K562 (cell line): ENCODE data around the gene C1orf74. TPM values are rescaled to one million over a fixed set of nuclear protein-coding genes. Genes with fewer than 3 reads are reported as not detected.

Source experiments
- ATAC-seq: fragments of 200-7000 bp; cut with Tn5 transposase; 3 replicates; pipeline ENCODE4 v1.9.1; 2020; ENCODE audit warnings: moderate library complexity
- BruUV-seq: library from RNA; stranded (reverse); fragments of 400-500 nt; replicated peaks from 2 replicates; lab custom pipeline; 2021; lab: Mats Ljungman, UMichigan
- CTCF ChIA-PET: fragments of 300-600 bp; formaldehyde crosslinking; extraction: SDS; loops from one replicate; lab custom pipeline; 2021; ENCODE audit warnings: low intra/inter-chr PET ratio; lab: Yijun Ruan, JAX
- POLR2A ChIA-PET: fragments of 300-600, 350-650 bp; sonication (Branson Sonifier 250); formaldehyde crosslinking; extraction: SDS; loops from one replicate; lab custom pipeline; 2021; ENCODE audit warnings: antibody characterized with exemption, inconsistent platforms; lab: Yijun Ruan, JAX
- DNase-seq, 4 experiments: peaks; one replicate each; pipeline versions ENCODE4 v3.0.0 to v3.0.0-alpha.2; 2011 to 2018; ENCODE audit warnings: low spot score in 3 of 4, mixed read lengths in 3 of 4; ENCODE audit errors: extremely low read depth in 1 of 4
- FAIRE-seq: peaks from 2 replicates; lab custom pipeline; 2011; peaks lifted over from hg19 to GRCh38; lab: Jason Lieb, UNC
- H2AFZ ChIP-seq: 2 replicates; pipeline ENCODE4 v1.6.0; 2011; ENCODE audit warnings: low read depth, low read length, control low read depth, inconsistent platforms
- H3K27ac ChIP-seq: fragments of 200-600 bp; 3 replicates; pipeline ENCODE4 v1.8.0; 2011; ENCODE audit warnings: low read depth, mild to moderate bottlenecking, control low read depth, inconsistent platforms, low read length, moderate library complexity, mixed read lengths; ENCODE audit errors: extremely low read depth
- H3K27me3 ChIP-seq, 2 experiments: fragments of 300-600 bp in 1 of 2; 2 replicates in 1 of 2; 3 replicates in 1 of 2; pipeline versions ENCODE4 v1.6.0 to v1.8.0; 2011; ENCODE audit warnings: inconsistent platforms in 2 of 2, low read length in 2 of 2, mild to moderate bottlenecking in 1 of 2, mixed read lengths in 1 of 2, moderate library complexity in 1 of 2; ENCODE audit not compliant: control insufficient read depth in 2 of 2, insufficient read depth in 2 of 2
- H3K36me3 ChIP-seq: fragments of 300-600 bp; 3 replicates; pipeline ENCODE4 v1.8.0; 2011; ENCODE audit warnings: mild to moderate bottlenecking, low read length, inconsistent platforms; ENCODE audit not compliant: control insufficient read depth, insufficient read depth
- H3K4me1 ChIP-seq, 2 experiments: fragments of 200-600 bp in 1 of 2; replicated peaks in 1 of 2; 2 replicates in 1 of 2; 3 replicates in 1 of 2; pipeline versions ENCODE4 v1.5.1 to v1.8.0; 2011; ENCODE audit warnings: inconsistent platforms in 2 of 2, low read length in 2 of 2, mild to moderate bottlenecking in 1 of 2, mixed read lengths in 1 of 2, moderate library complexity in 1 of 2; ENCODE audit not compliant: control insufficient read depth in 2 of 2, insufficient read depth in 2 of 2
- H3K4me2 ChIP-seq: 2 replicates; pipeline ENCODE4 v1.6.1; 2011; ENCODE audit warnings: low read length, control low read depth, inconsistent platforms, mixed read lengths; ENCODE audit not compliant: insufficient read depth
- H3K4me3 ChIP-seq: fragments of 200-600 bp; sonication (generic), shearing (Covaris generic); 2 replicates; pipeline ENCODE4 v1.5.1; 2016; ENCODE audit warnings: control low read depth, inconsistent platforms
- H3K79me2 ChIP-seq: fragments of 200-600 bp; 3 replicates; pipeline ENCODE4 v1.8.0; 2011; ENCODE audit warnings: low read length, inconsistent platforms; ENCODE audit not compliant: control insufficient read depth, insufficient read depth
- H3K9ac ChIP-seq, 2 experiments: 2 replicates each; pipeline versions ENCODE4 v1.6.0 to v1.6.1; 2011; ENCODE audit warnings: low read depth in 2 of 2, low read length in 2 of 2, control low read depth in 1 of 2, inconsistent platforms in 1 of 2, mild to moderate bottlenecking in 1 of 2, mixed read lengths in 1 of 2; ENCODE audit not compliant: insufficient read depth in 1 of 2
- H3K9me1 ChIP-seq: one replicate; pipeline ENCODE4 v1.6.0; 2011; ENCODE audit warnings: inconsistent platforms, mild to moderate bottlenecking, low read length, moderate library complexity; ENCODE audit not compliant: control insufficient read depth, insufficient read depth
- H3K9me3 ChIP-seq: replicated peaks from 2 replicates; pipeline ENCODE4 v1.5.1; 2011; ENCODE audit warnings: low read depth, low read length, inconsistent platforms; ENCODE audit not compliant: control insufficient read depth, insufficient read depth
- H4K20me1 ChIP-seq: replicated peaks from 2 replicates; pipeline ENCODE4 v1.6.1; 2011; ENCODE audit warnings: low read length, inconsistent platforms, mixed read lengths; ENCODE audit not compliant: control insufficient read depth, insufficient read depth
- ILF3 ChIP-seq: fragments of 450-650 bp; IDR thresholded peaks from 2 replicates; pipeline ENCODE4 v1.6.1; 2018; ENCODE audit warnings: antibody characterized with exemption, mild to moderate bottlenecking, moderate library complexity, borderline replicate concordance
- NCOA4 ChIP-seq: fragments of 450-650 bp; IDR thresholded peaks from 2 replicates; pipeline ENCODE4 v1.6.1; 2018; ENCODE audit warnings: mild to moderate bottlenecking; ENCODE audit not compliant: partially characterized antibody
- NFATC3 ChIP-seq: fragments of 450-650 bp; IDR thresholded peaks from 2 replicates; pipeline ENCODE4 v1.6.1; 2017; ENCODE audit warnings: mild to moderate bottlenecking
- NFIC ChIP-seq: fragments of 450-650 bp; IDR thresholded peaks from 2 replicates; pipeline ENCODE4 v1.6.1; 2017; ENCODE audit warnings: mild to moderate bottlenecking, inconsistent platforms
- SRSF3 ChIP-seq: fragments of 200-400 bp; formaldehyde crosslinking; IDR thresholded peaks from 2 replicates; pipeline ENCODE4 v1.6.1; 2016; ENCODE audit warnings: mild to moderate bottlenecking, low read length, moderate library complexity; ENCODE audit not compliant: insufficient read depth
- UBTF ChIP-seq, 2 experiments: IDR thresholded peaks; 2 replicates each; pipeline ENCODE4 v1.6.1; 2012; ENCODE audit warnings: improper control_type of control experiment in 2 of 2, low read depth in 2 of 2, low read length in 2 of 2, borderline replicate concordance in 1 of 2
- ZC3H11A ChIP-seq: IDR thresholded peaks from 2 replicates; pipeline ENCODE4 v1.6.1; 2012; ENCODE audit warnings: low read depth, low read length, improper control_type of control experiment
- ZFP30 ChIP-seq: fragments of 250-450 bp; sonication (Bioruptor Pico); IDR thresholded peaks from 2 replicates; pipeline ENCODE4 v1.8.0; 2022; ENCODE audit warnings: moderate library complexity, mild to moderate bottlenecking, inconsistent platforms, borderline replicate concordance
- WGBS: fragments of 100-300 bp; shearing (Covaris generic); methylation state at CpG from one replicate; pipeline ENCODE4 v1.1.6; 2016; ENCODE audit warnings: low coverage, mixed read lengths; ENCODE audit not compliant: insufficient coverage; ENCODE audit errors: missing lambda C conversion rate; 5-methylcytosine and 5-hydroxymethylcytosine counted together
- in situ Hi-C: fragments of 300-500 bp; cut with MboI; formaldehyde crosslinking; loops from 4 replicates; pipeline ENCODE4 v1.15.0; 2018; ENCODE audit warnings: inconsistent platforms, mixed read lengths
- intact Hi-C: fragments of 100-400 bp; cut with micrococcal nuclease; formaldehyde crosslinking; loops from 2 replicates; pipeline ENCODE4 v1.14.2; 2022
- polyA plus RNA-seq, 8 experiments: library from polyadenylated mRNA; depleted of rRNA in 4 of 8; stranded (reverse) in 5 of 8; unstranded in 3 of 8; fragments of >200 nt; fragmentation: Nextera tagmentation in 2 of 8; fragmentation: Illumina TruSeq in 1 of 8; extraction: Ambion mirVana in 2 of 8; extraction: Trizol in 1 of 8; gene quantifications; 2 replicates each; pipeline versions ENCODE4 v1.2.1 to v1.2.3, GENCODE V29; 2011 to 2014; ENCODE audit warnings: inconsistent platforms in 1 of 8, missing spikeins in 1 of 8
- total RNA-seq, 7 experiments: library from RNA; depleted of rRNA in 6 of 7; stranded (reverse); fragments of >200 nt in 6 of 7; fragmentation: Illumina TruSeq in 2 of 7; extraction: Trizol in 2 of 7; gene quantifications; 2 replicates each; pipeline versions ENCODE4 v1.2.1 to v1.2.3, GENCODE V29; 2011 to 2021; ENCODE audit warnings: low replicate concordance in 1 of 7
- TF ChIP-seq, protein P1 (sequence below): fragments of 250-450 bp; sonication (Bioruptor Pico); IDR thresholded peaks from 2 replicates; pipeline ENCODE4 v1.5.0; 2021; ENCODE audit warnings: mild to moderate bottlenecking, moderate library complexity

The C1orf74 gene
- total and polyA plus RNA-seq, 9 of the 15 experiments (the other 6 are each of a cell fraction or from before 2014, with no cell fraction given), result 4.0 to 7.6 (median 5.7) TPM

DNA sequence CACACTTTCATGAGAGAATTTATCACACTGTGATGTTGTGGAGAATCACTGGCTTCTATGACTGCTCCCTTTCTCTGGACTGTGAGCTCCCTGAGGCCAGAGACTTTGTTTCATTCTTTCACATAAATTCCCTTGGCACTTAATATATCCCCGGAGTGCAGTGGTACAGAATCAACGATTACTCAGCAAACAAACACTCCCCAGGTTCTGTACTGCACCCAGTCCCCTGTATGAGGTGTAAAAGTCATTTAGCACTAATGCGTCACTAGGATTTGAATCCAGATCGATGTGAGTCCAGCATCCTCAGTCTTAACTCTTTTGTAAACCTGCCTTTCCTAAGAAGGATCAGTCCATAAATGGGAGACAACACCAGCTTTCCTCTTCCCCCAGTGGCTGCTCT, 36.6 kb upstream of the C1orf74 start (continued):
- TF ChIP-seq ILF3 (no peak), SRSF3 (no peak), ZFP30 (CRISPR knock-in tag) (no peak), ZC3H11A (no peak), UBTF (IDR thresholded peaks at IDR 0.05; ENCODE audit: borderline replicate concordance in 1 of 2, low read depth in 2 of 2, low read length in 2 of 2) (no peak)

DNA sequence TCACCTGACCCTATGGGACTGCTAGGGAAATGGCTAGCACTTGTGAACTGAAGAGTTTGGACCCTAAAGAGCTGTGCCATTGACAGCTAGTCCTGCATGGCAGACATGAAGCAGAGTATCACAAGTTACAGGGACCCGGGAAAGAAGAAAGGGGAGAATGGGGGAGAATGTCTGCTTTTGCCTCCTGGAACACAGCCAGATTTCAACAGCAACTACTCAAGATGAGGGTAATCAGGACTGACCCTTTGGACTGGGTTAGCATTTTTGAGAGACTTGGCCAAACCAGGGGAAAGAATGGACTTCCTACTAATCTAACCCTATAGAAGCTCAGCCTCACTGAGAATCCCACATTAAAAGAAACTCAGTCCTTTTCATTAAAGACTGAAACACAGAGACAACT, 34.7 kb upstream of the C1orf74 start:
- DNase-seq, result no peak
- in situ Hi-C loops (no loop called here), intact Hi-C loops (no loop called here)
- H3K4me1 ChIP-seq, result 0 out of 5 replicates have a peak, but pooled peaks cover 0 to 3% of the 10 kb centered on the region in 2 experiments
- no peak overlapping the region for H3K4me2 ChIP-seq
- no peaks in the 10 kb centered on the region for H3K36me3 ChIP-seq
- H3K27ac ChIP-seq, result no peak overlapping the region
- no peak overlapping the region for H3K4me3 ChIP-seq
- no peaks in the 10 kb centered on the region for H3K79me2 ChIP-seq
- POLR2A ChIA-PET, result interaction anchor here (0.6 to 1.4 kb wide), 3 partner anchors 9 to 121 kb away, joined by 3 to 8 read pairs (median 3); no protein-coding TSS in a partner anchor
- TF ChIP-seq NFATC3 (no peak), NCOA4 (no peak), NFIC (peak; percentile 76)
- TF ChIP-seq, protein P1, sequence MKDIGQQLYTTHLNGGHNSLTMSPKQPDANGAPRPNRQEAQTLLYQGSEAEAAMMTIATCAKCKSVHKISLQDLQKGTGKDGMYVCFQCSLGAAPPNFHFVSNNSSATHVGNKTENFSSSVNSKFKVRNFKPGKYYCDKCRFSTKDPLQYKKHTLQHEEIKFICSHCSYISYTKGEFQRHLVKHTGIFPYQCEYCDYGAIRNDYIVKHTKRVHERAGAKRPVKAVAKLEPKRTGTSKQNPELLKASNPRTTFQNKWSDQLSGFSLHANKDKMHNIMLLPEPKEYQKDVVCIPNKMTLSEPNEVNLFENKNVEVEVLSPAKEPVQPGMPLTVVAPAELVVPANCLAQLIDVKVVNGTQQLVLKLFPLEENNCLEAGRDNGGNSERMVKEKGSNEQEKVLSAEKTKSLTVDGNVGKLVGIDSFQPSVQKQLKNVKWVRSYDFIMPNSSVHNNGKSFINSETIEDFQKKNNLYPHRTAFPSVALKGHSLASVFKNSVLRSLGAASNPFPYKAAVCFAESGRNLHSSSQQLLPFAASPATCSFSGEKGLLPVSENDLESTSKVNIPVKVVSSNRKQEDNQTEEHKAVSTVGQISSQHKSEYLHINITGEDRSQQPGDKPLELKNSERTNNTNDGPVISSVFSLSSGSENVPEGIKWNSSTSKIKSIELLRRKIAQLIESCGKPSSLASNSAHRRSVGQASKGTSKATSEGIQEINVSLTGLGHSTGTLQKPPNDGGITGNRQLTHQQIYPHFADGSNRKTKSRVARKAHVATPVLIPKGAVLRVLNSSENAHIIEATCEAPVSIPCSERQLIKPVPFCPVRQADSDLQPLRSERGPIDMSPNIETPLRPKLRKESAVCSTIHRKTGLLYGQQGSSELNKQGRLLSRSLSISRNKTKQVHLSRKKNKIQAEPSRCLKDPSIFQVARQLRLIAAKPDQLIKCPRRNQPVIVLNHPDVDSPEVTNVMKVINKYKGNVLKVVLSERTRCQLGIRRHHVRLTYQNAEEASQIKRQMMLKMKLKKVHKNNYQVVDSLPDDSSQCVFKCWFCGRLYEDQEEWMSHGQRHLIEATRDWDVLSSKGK (CRISPR knock-in tag), result no peak
- no peak overlapping the region for H3K9ac ChIP-seq
- H3K27me3 ChIP-seq, result peaks cover 7 to 8% of the 10 kb centered on the region in 2 experiments; a peak in 3 of 5 replicates
- no TSS peak for BruUV-seq
- no peak overlapping the region for H2AFZ ChIP-seq
- H3K9me3 ChIP-seq, result no peaks in the 10 kb centered on the region
- CTCF ChIA-PET, result no interaction called here
- no peak for FAIRE-seq
- WGBS, result 0% methylated on average over 1 of the region's 1 CpG
- no peak for ATAC-seq
- H4K20me1 ChIP-seq, result no peaks in the 10 kb centered on the region
- H3K9me1 ChIP-seq, result no peaks in the 10 kb centered on the region
